OCI-LY1 (cell line): ENCODE results near the gene CSK.

Experiments used
- CTCF ChIP-seq: fragments of 200-600 bp; sonication (generic), shearing (Covaris generic); IDR thresholded peaks from 2 replicates; pipeline ENCODE4 v1.5.1; 2017; ENCODE audit warnings: mild to moderate bottlenecking, antibody characterized with exemption, low read length, moderate library complexity, mixed read lengths
- EZH2 ChIP-seq: fragments of 200-600 bp; sonication (generic), shearing (Covaris generic); IDR thresholded peaks from 2 replicates; pipeline ENCODE4 v1.8.0; 2017; ENCODE audit warnings: borderline replicate concordance, mixed run types, mild to moderate bottlenecking, antibody characterized with exemption, low read length, moderate library complexity, mixed read lengths

GRCh38 chr15:74735305-74735704 lies 46.6 kb upstream of the CSK start:
- TF ChIP-seq CTCF (no peak), EZH2 (no peak)
